K562 (cell line): Measurements from ENCODE around the gene STX18. TPM values are rescaled to one million over a fixed set of nuclear protein-coding genes. Genes with fewer than 3 reads are reported as not detected.

Experiments used
- AFF1 ChIP-seq, 2 experiments: fragments of 450-650 bp; IDR thresholded peaks; 2 replicates each; pipeline ENCODE4 v1.6.1; 2018; ENCODE audit warnings: mild to moderate bottlenecking in 2 of 2, low read depth in 1 of 2; ENCODE audit not compliant: partially characterized antibody in 2 of 2
- ATF7 ChIP-seq: fragments of 450-650 bp; IDR thresholded peaks from 2 replicates; pipeline ENCODE4 v1.7.1; 2014; ENCODE audit warnings: mild to moderate bottlenecking, moderate library complexity
- CLOCK ChIP-seq: fragments of 250-450 bp; sonication (Bioruptor Pico); IDR thresholded peaks from 2 replicates; pipeline ENCODE4 v1.4.0; 2020; ENCODE audit warnings: mild to moderate bottlenecking, moderate library complexity, borderline replicate concordance
- E2F6 ChIP-seq, 2 experiments: IDR thresholded peaks; 2 replicates each; pipeline ENCODE4 v1.6.1; 2011; ENCODE audit warnings: borderline replicate concordance in 1 of 2, control low read depth in 1 of 2, low read depth in 1 of 2, low read length in 1 of 2, mild to moderate bottlenecking in 1 of 2, mixed read lengths in 1 of 2, moderate library complexity in 1 of 2; ENCODE audit not compliant: insufficient read depth in 1 of 2, insufficient read length in 1 of 2, poor library complexity in 1 of 2, severe bottlenecking in 1 of 2; ENCODE audit errors: extremely low read depth in 1 of 2
- ETV1 ChIP-seq: fragments of 450-650 bp; conservative IDR thresholded peaks from 2 replicates; pipeline ENCODE4 v1.6.1; 2016; ENCODE audit warnings: missing genetic modification characterization, control low read depth, low read depth, missing compliant biosample characterization
- GTF2E2 ChIP-seq: fragments of 200-800 bp; sonication (Bioruptor generic); IDR thresholded peaks from 2 replicates; pipeline ENCODE4 v1.6.1; 2016; ENCODE audit warnings: missing genetic modification characterization, missing compliant biosample characterization
- MIER1 ChIP-seq: fragments of 450-650 bp; IDR thresholded peaks from 2 replicates; pipeline ENCODE4 v1.6.1; 2016; ENCODE audit warnings: antibody characterized with exemption, mild to moderate bottlenecking, low read depth
- NR4A1 ChIP-seq, 2 experiments: fragments of 250-450 bp in 1 of 2; fragments of 450-650 bp in 1 of 2; sonication (Bioruptor Pico) in 1 of 2; IDR thresholded peaks; 2 replicates each; pipeline versions ENCODE4 v1.4.0 to v1.6.1; 2016 to 2020; ENCODE audit warnings: mild to moderate bottlenecking in 2 of 2, missing compliant biosample characterization in 1 of 2, missing genetic modification characterization in 1 of 2, moderate library complexity in 1 of 2
- PHB2 ChIP-seq: fragments of 450-650 bp; IDR thresholded peaks from 2 replicates; pipeline ENCODE4 v1.6.1; 2017; ENCODE audit warnings: low read depth
- PHTF2 ChIP-seq: fragments of 250-450 bp; sonication (Bioruptor Pico); IDR thresholded peaks from 2 replicates; pipeline ENCODE4 v1.5.0; 2021; ENCODE audit warnings: mild to moderate bottlenecking
- RAD51 ChIP-seq: fragments of 450-650 bp; IDR thresholded peaks from 2 replicates; pipeline ENCODE4 v1.7.1; 2016; ENCODE audit warnings: low read depth, mild to moderate bottlenecking, borderline replicate concordance
- TEAD2 ChIP-seq: fragments of 450-650 bp; IDR thresholded peaks from 2 replicates; pipeline ENCODE4 v1.6.1; 2016; ENCODE audit warnings: missing genetic modification characterization, control low read depth, missing compliant biosample characterization
- TRIM25 ChIP-seq: fragments of 450-650 bp; IDR thresholded peaks from 2 replicates; pipeline ENCODE4 v1.7.0; 2016; ENCODE audit warnings: borderline replicate concordance
- ZC3H8 ChIP-seq: fragments of 450-650 bp; IDR thresholded peaks from 2 replicates; pipeline ENCODE4 v1.6.1; 2017
- ZKSCAN8 ChIP-seq: fragments of 200-800 bp; sonication (Bioruptor generic); IDR thresholded peaks from 2 replicates; pipeline ENCODE4 v1.6.1; 2016; ENCODE audit warnings: missing genetic modification characterization, missing compliant biosample characterization
- ZNF134 ChIP-seq: fragments of 250-450 bp; sonication (Bioruptor Pico); conservative IDR thresholded peaks from 2 replicates; pipeline ENCODE4 v1.4.0; 2020
- ZNF444 ChIP-seq: fragments of 250-450 bp; sonication (Bioruptor Pico); IDR thresholded peaks from 2 replicates; pipeline ENCODE4 v1.4.0; 2020; ENCODE audit warnings: mild to moderate bottlenecking, moderate library complexity
- polyA plus RNA-seq, 8 experiments: library from polyadenylated mRNA; depleted of rRNA in 4 of 8; stranded (reverse) in 5 of 8; unstranded in 3 of 8; fragments of >200 nt; fragmentation: Nextera tagmentation in 2 of 8; fragmentation: Illumina TruSeq in 1 of 8; extraction: Ambion mirVana in 2 of 8; extraction: Trizol in 1 of 8; gene quantifications; 2 replicates each; pipeline versions ENCODE4 v1.2.1 to v1.2.3, GENCODE V29; 2011 to 2014; ENCODE audit warnings: inconsistent platforms in 1 of 8, missing spikeins in 1 of 8
- total RNA-seq, 7 experiments: library from RNA; depleted of rRNA in 6 of 7; stranded (reverse); fragments of >200 nt in 6 of 7; fragmentation: Illumina TruSeq in 2 of 7; extraction: Trizol in 2 of 7; gene quantifications; 2 replicates each; pipeline versions ENCODE4 v1.2.1 to v1.2.3, GENCODE V29; 2011 to 2021; ENCODE audit warnings: low replicate concordance in 1 of 7

Gene STX18
- total and polyA plus RNA-seq, 9 of the 15 experiments (the other 6 are each of a cell fraction or from before 2014, with no cell fraction given) = 6.2 to 41.7 (median 22.7) TPM

GRCh38 chr4:4541661-4542570, at the start of gene STX18 (continued):
- TF ChIP-seq TRIM25 (no peak), E2F6 (IDR thresholded peaks at IDR 0.05; ENCODE audit: borderline replicate concordance in 1 of 2, extremely low read depth in 1 of 2, insufficient read depth in 1 of 2, insufficient read length in 1 of 2, low read depth in 1 of 2, low read length in 1 of 2, poor library complexity in 1 of 2, severe bottlenecking in 1 of 2) (peak; percentile 85 to 90), ZNF444 (CRISPR knock-in tag) (no peak), ZC3H8 (no peak), ZKSCAN8 (no peak), RAD51 (no peak), GTF2E2 (tag) (peak; percentile 90), PHTF2 (no peak), ZNF134 (CRISPR knock-in tag) (no peak), NR4A1 (CRISPR knock-in tag; IDR thresholded peaks at IDR 0.05) (no peak; the same call in 1 of the 2 replicates), NR4A1 (tag; IDR thresholded peaks at IDR 0.05) (peak; percentile 66; the same call in 1 of the 2 replicates), ETV1 (tag) (peak; percentile 82), MIER1 (peak; percentile 55; the same call in 1 of the 2 replicates), TEAD2 (tag) (no peak), ATF7 (peak; percentile 88), CLOCK (CRISPR knock-in tag) (no peak), PHB2 (no peak), AFF1 (IDR thresholded peaks at IDR 0.05; ENCODE audit: low read depth in 1 of 2, partially characterized antibody in 2 of 2) (peak in 1 of 2 experiments; percentile 56)
